ENCODE data around the gene TTC39C.

The TTC39C gene

DNA sequence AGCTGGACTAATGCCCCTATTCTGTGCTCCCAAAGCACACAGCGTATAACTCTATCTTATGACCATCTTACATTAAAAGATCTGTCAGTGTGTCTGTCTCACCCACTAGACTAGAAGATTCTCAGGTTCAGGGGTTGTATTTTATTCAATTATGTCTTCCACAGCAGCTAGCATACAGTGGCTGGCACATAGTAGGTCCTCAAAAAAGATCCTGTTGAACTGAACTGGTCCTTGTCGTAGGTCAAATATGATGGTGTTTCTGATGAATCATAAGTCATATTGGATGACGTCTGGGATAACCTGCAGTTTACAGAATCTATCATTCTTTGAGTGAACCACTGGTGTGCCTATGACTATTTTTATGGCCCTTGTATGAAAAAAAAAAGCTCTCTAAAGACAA, 11.3 kb upstream of the TTC39C start:
- 82% methylated on average over 2 of the region's 3 CpGs for WGBS (ENCODE audit: insufficient coverage)
- CTCF ChIA-PET, result no interaction called here
- Histone ChIP-seq H3K27ac (ENCODE audit: insufficient read depth in 1 of 2, low read depth in 1 of 2, low read length in 2 of 2, poor library complexity in 1 of 2, severe bottlenecking in 2 of 2) (no peak overlapping the region), H3K4me1 (ENCODE audit: control extremely low read depth in 1 of 4, control insufficient read depth in 4 of 4, insufficient read depth in 4 of 4, low read length in 3 of 4) (no peaks in the 10 kb centered on the region), H3K9me3 (ENCODE audit: control extremely low read depth in 1 of 5, control insufficient read depth in 4 of 5, insufficient read depth in 2 of 5, low read depth in 1 of 5, low read length in 4 of 5) (no peaks in the 10 kb centered on the region), H3K4me3 (ENCODE audit: control insufficient read depth in 1 of 7, extremely low read depth in 1 of 7, insufficient read depth in 4 of 7, low read depth in 2 of 7, low read length in 6 of 7) (no peak overlapping the region), H3K27me3 (replicated peaks in 2 of 5; ENCODE audit: control insufficient read depth in 4 of 5, insufficient read depth in 5 of 5, low read length in 4 of 5) (no peaks in the 10 kb centered on the region), H3K36me3 (ENCODE audit: control insufficient read depth in 4 of 4, insufficient read depth in 4 of 4, low read length in 3 of 4) (no peaks in the 10 kb centered on the region)
- no peak for DNase-seq
- POLR2A ChIA-PET, result no interaction called here

GRCh38 chr18:24003903-24004640, 10.5 kb upstream of the TTC39C start:
- Histone ChIP-seq H3K9me3 (ENCODE audit: control extremely low read depth in 1 of 5, control insufficient read depth in 4 of 5, insufficient read depth in 2 of 5, low read depth in 1 of 5, low read length in 4 of 5) (no peaks in the 10 kb centered on the region), H3K4me3 (ENCODE audit: control insufficient read depth in 1 of 7, extremely low read depth in 1 of 7, insufficient read depth in 4 of 7, low read depth in 2 of 7, low read length in 6 of 7) (no peak overlapping the region), H3K4me1 (ENCODE audit: control extremely low read depth in 1 of 4, control insufficient read depth in 4 of 4, insufficient read depth in 4 of 4, low read length in 3 of 4) (peaks cover 0 to under 1% (median 0%) of the 10 kb centered on the region in 4 experiments), H3K36me3 (ENCODE audit: control insufficient read depth in 4 of 4, insufficient read depth in 4 of 4, low read length in 3 of 4) (no peaks in the 10 kb centered on the region), H3K27me3 (replicated peaks in 2 of 5; ENCODE audit: control insufficient read depth in 4 of 5, insufficient read depth in 5 of 5, low read length in 4 of 5) (no peaks in the 10 kb centered on the region), H3K27ac (ENCODE audit: insufficient read depth in 1 of 2, low read depth in 1 of 2, low read length in 2 of 2, poor library complexity in 1 of 2, severe bottlenecking in 2 of 2) (no peak overlapping the region)
- ChIA-PET CTCF (no interaction called here), POLR2A (no interaction called here)
- DNase-seq, result peak in 1 of 3 donors; percentile 16
- no CpG with 5 or more reads among the region's 2 CpGs for WGBS (ENCODE audit: insufficient coverage)

DNA sequence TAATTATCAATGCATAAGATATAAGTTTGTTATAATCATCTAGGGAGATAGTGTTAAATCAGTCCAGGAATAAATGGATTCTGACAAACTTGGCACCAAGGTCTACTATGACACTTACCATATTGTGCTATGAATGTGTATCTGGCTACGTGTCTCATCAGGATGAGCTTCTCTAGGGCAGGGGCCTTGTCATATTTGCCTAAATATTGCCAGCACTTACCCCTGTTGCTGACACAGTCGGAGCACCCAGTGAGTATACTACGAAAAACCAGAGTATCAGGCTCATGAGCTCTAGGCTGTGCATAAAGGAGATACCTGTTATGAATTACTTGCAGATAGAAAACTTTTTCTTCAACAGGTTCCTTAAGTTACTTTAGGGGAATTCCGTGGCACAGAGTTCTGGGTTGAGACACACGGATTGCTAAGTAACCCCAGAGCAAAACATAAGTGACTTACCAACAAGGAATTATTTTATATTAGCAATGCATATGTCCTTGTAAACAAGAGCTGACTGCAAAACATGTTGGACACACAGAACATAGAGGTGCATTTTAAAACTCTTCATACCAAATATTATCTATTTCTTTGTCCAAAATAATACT, 7.7 kb upstream of the TTC39C start:
- peaks cover 14 to 24% (median 19%) of the 10 kb centered on the region in 4 experiments for H3K4me1 ChIP-seq (ENCODE audit: control extremely low read depth in 1 of 4, control insufficient read depth in 4 of 4, insufficient read depth in 4 of 4, low read length in 3 of 4)
- H3K36me3 ChIP-seq (ENCODE audit: control insufficient read depth in 4 of 4, insufficient read depth in 4 of 4, low read length in 3 of 4), result no peaks in the 10 kb centered on the region
- peak in 2 of 3 donors; percentile 26 to 33 for DNase-seq
- CTCF ChIA-PET, result no interaction called here
- no peak overlapping the region for H3K27ac ChIP-seq (ENCODE audit: insufficient read depth in 1 of 2, low read depth in 1 of 2, low read length in 2 of 2, poor library complexity in 1 of 2, severe bottlenecking in 2 of 2)
- POLR2A ChIA-PET, result no interaction called here
- no peaks in the 10 kb centered on the region for H3K27me3 ChIP-seq (replicated peaks in 2 of 5; ENCODE audit: control insufficient read depth in 4 of 5, insufficient read depth in 5 of 5, low read length in 4 of 5)
- 100% methylated on average over 3 of the region's 5 CpGs for WGBS (ENCODE audit: insufficient coverage)
- H3K9me3 ChIP-seq (ENCODE audit: control extremely low read depth in 1 of 5, control insufficient read depth in 4 of 5, insufficient read depth in 2 of 5, low read depth in 1 of 5, low read length in 4 of 5), result no peaks in the 10 kb centered on the region
- H3K4me3 ChIP-seq (ENCODE audit: control insufficient read depth in 1 of 7, extremely low read depth in 1 of 7, insufficient read depth in 4 of 7, low read depth in 2 of 7, low read length in 6 of 7), result no peak overlapping the region

- Histone ChIP-seq H3K4me3 (ENCODE audit: control insufficient read depth in 1 of 7, extremely low read depth in 1 of 7, insufficient read depth in 4 of 7, low read depth in 2 of 7, low read length in 6 of 7) (no peak overlapping the region), H3K4me1 (ENCODE audit: control extremely low read depth in 1 of 4, control insufficient read depth in 4 of 4, insufficient read depth in 4 of 4, low read length in 3 of 4) (peaks cover 23 to 42% (median 30%) of the 10 kb centered on the region in 4 experiments), H3K36me3 (ENCODE audit: control insufficient read depth in 4 of 4, insufficient read depth in 4 of 4, low read length in 3 of 4) (no peaks in the 10 kb centered on the region), H3K27me3 (replicated peaks in 2 of 5; ENCODE audit: control insufficient read depth in 4 of 5, insufficient read depth in 5 of 5, low read length in 4 of 5) (no peaks in the 10 kb centered on the region), H3K9me3 (ENCODE audit: control extremely low read depth in 1 of 5, control insufficient read depth in 4 of 5, insufficient read depth in 2 of 5, low read depth in 1 of 5, low read length in 4 of 5) (no peaks in the 10 kb centered on the region), H3K27ac (ENCODE audit: insufficient read depth in 1 of 2, low read depth in 1 of 2, low read length in 2 of 2, poor library complexity in 1 of 2, severe bottlenecking in 2 of 2) (no peak overlapping the region)
- POLR2A ChIA-PET, result no interaction called here
- DNase-seq, result no peak
- CTCF ChIA-PET, result interaction anchor here (1.0 kb wide), 1 partner anchor 29 kb away, joined by 3 read pairs; no protein-coding TSS in a partner anchor
- WGBS (ENCODE audit: insufficient coverage), result 80% methylated on average over 1 of the region's 1 CpG
Measured at GRCh38 chr18:24009246-24009645, 5.3 kb upstream of the TTC39C start.

GRCh38 chr18:24009651-24010333, 4.8 kb upstream of the TTC39C start:
- Histone ChIP-seq H3K4me1 (ENCODE audit: control extremely low read depth in 1 of 4, control insufficient read depth in 4 of 4, insufficient read depth in 4 of 4, low read length in 3 of 4) (peaks cover 23 to 42% (median 31%) of the 10 kb centered on the region in 4 experiments), H3K36me3 (ENCODE audit: control insufficient read depth in 4 of 4, insufficient read depth in 4 of 4, low read length in 3 of 4) (no peaks in the 10 kb centered on the region), H3K27ac (ENCODE audit: insufficient read depth in 1 of 2, low read depth in 1 of 2, low read length in 2 of 2, poor library complexity in 1 of 2, severe bottlenecking in 2 of 2) (no peak overlapping the region), H3K9me3 (ENCODE audit: control extremely low read depth in 1 of 5, control insufficient read depth in 4 of 5, insufficient read depth in 2 of 5, low read depth in 1 of 5, low read length in 4 of 5) (no peaks in the 10 kb centered on the region), H3K27me3 (replicated peaks in 2 of 5; ENCODE audit: control insufficient read depth in 4 of 5, insufficient read depth in 5 of 5, low read length in 4 of 5) (no peaks in the 10 kb centered on the region), H3K4me3 (ENCODE audit: control insufficient read depth in 1 of 7, extremely low read depth in 1 of 7, insufficient read depth in 4 of 7, low read depth in 2 of 7, low read length in 6 of 7) (no peak overlapping the region)
- ChIA-PET CTCF (interaction anchor here (1.0 kb wide), 1 partner anchor 30 kb away, joined by 3 read pairs; no protein-coding TSS in a partner anchor), POLR2A (no interaction called here)
- DNase-seq, result peak in 1 of 3 donors; percentile 22
- 89% methylated on average over 6 of the region's 7 CpGs for WGBS (ENCODE audit: insufficient coverage)

- ChIA-PET CTCF (no interaction called here), POLR2A (no interaction called here)
- Histone ChIP-seq H3K27ac (ENCODE audit: insufficient read depth in 1 of 2, low read depth in 1 of 2, low read length in 2 of 2, poor library complexity in 1 of 2, severe bottlenecking in 2 of 2) (no peak overlapping the region), H3K27me3 (replicated peaks in 2 of 5; ENCODE audit: control insufficient read depth in 4 of 5, insufficient read depth in 5 of 5, low read length in 4 of 5) (no peaks in the 10 kb centered on the region), H3K36me3 (ENCODE audit: control insufficient read depth in 4 of 4, insufficient read depth in 4 of 4, low read length in 3 of 4) (no peaks in the 10 kb centered on the region), H3K4me1 (ENCODE audit: control extremely low read depth in 1 of 4, control insufficient read depth in 4 of 4, insufficient read depth in 4 of 4, low read length in 3 of 4) (peaks cover 25 to 50% (median 39%) of the 10 kb centered on the region in 4 experiments), H3K9me3 (ENCODE audit: control extremely low read depth in 1 of 5, control insufficient read depth in 4 of 5, insufficient read depth in 2 of 5, low read depth in 1 of 5, low read length in 4 of 5) (no peaks in the 10 kb centered on the region), H3K4me3 (ENCODE audit: control insufficient read depth in 1 of 7, extremely low read depth in 1 of 7, insufficient read depth in 4 of 7, low read depth in 2 of 7, low read length in 6 of 7) (no peak overlapping the region)
- DNase-seq, result no peak
- WGBS (ENCODE audit: insufficient coverage), result 80% methylated on average over 3 of the region's 7 CpGs
Measured at GRCh38 chr18:24010673-24011072, 3.9 kb upstream of the TTC39C start.

All from common myeloid progenitor, CD34-positive (primary cell).